B cell (primary cell): ENCODE measurements around the gene PTPRT. TPM values are rescaled to one million over a fixed set of nuclear protein-coding genes. Genes with fewer than 3 reads are reported as not detected.

Source experiments
- ATAC-seq: fragments of 200-7000 bp; cut with Tn5 transposase; one replicate; pipeline ENCODE4 v1.10.0; 2021; ENCODE audit warnings: low read depth, mild to moderate bottlenecking, moderate number of reproducible peaks, moderate library complexity
- CTCF ChIA-PET: fragments of 350-600 bp; sonication (Branson Sonifier 250); formaldehyde crosslinking; loops from one replicate; lab custom pipeline; 2021; ENCODE audit warnings: antibody characterized with exemption, inconsistent platforms; lab: Charles Lee
- POLR2A ChIA-PET: fragments of 350-600 bp; sonication (Branson Sonifier 250); formaldehyde crosslinking; loops from one replicate; lab custom pipeline; 2021; ENCODE audit warnings: antibody characterized with exemption; lab: Charles Lee
- DNase-seq: peaks from one replicate; pipeline ENCODE4 v3.0.0; 2013
- H2AFZ ChIP-seq: 2 replicates; pipeline ENCODE4 v1.6.1; 2012; ENCODE audit warnings: mild to moderate bottlenecking, low read depth, low read length; ENCODE audit not compliant: insufficient read depth, poor library complexity, severe bottlenecking
- H3K27ac ChIP-seq, 2 donors: 1 replicate in 1 of 2; 2 replicates in 1 of 2; pipeline ENCODE4 v1.5.1; 2012 to 2013; ENCODE audit warnings: low read length in 2 of 2, mild to moderate bottlenecking in 2 of 2, moderate library complexity in 1 of 2
- H3K27me3 ChIP-seq, 4 experiments: fragments of 200-600 bp in 1 of 4; sonication (generic) in 1 of 4; replicated peaks in 1 of 4; 1 replicate in 2 of 4; 2 replicates in 2 of 4; pipeline versions ENCODE4 v1.6.1 to v1.7.0; 2013 to 2016; ENCODE audit warnings: low read length in 3 of 4, mild to moderate bottlenecking in 2 of 4, mixed read lengths in 1 of 4, moderate library complexity in 1 of 4; ENCODE audit not compliant: insufficient read depth in 4 of 4, control insufficient read depth in 3 of 4; ENCODE audit errors: control extremely low read depth in 1 of 4
- H3K36me3 ChIP-seq, 2 experiments: replicated peaks in 1 of 2; 1 replicate in 1 of 2; 2 replicates in 1 of 2; pipeline versions ENCODE4 v1.6.1 to v1.7.1; 2013; ENCODE audit warnings: low read length in 1 of 2; ENCODE audit not compliant: insufficient read depth in 2 of 2, control insufficient read depth in 1 of 2; ENCODE audit errors: control extremely low read depth in 1 of 2, extremely low read depth in 1 of 2
- H3K4me1 ChIP-seq, 2 donors: fragments of 200-600 bp in 1 of 2; sonication (generic) in 1 of 2; 1 replicate in 1 of 2; 2 replicates in 1 of 2; pipeline versions ENCODE4 v1.5.1 to v1.6.1; 2013 to 2017; ENCODE audit warnings: low read length in 2 of 2; ENCODE audit not compliant: control insufficient read depth in 2 of 2, insufficient read depth in 2 of 2
- H3K4me2 ChIP-seq: replicated peaks from 2 replicates; pipeline ENCODE3; 2012; ENCODE audit warnings: mild to moderate bottlenecking, low read depth, low read length; ENCODE audit not compliant: poor library complexity, severe bottlenecking
- H3K4me3 ChIP-seq, 5 experiments: fragments of 200-600 bp in 1 of 5; sonication (generic) in 1 of 5; 1 replicate in 3 of 5; 2 replicates in 2 of 5; pipeline versions ENCODE4 v1.5.1 to v1.7.0; 2011 to 2016; ENCODE audit warnings: low read length in 4 of 5, mild to moderate bottlenecking in 4 of 5, low read depth in 2 of 5, control low read depth in 1 of 5, moderate library complexity in 1 of 5; ENCODE audit not compliant: insufficient read depth in 1 of 5; ENCODE audit errors: control extremely low read depth in 1 of 5, extremely low read depth in 1 of 5
- H3K79me2 ChIP-seq: fragments of 200-600 bp; sonication (generic); one replicate; pipeline ENCODE4 v1.6.0; 2016; ENCODE audit warnings: low read length; ENCODE audit not compliant: control insufficient read depth, insufficient read depth
- H3K9ac ChIP-seq: fragments of 200-600 bp; sonication (generic); 2 replicates; pipeline ENCODE4 v1.6.1; 2017; ENCODE audit warnings: mild to moderate bottlenecking, low read length, moderate library complexity
- H3K9me3 ChIP-seq, 3 donors: one replicate each; pipeline versions ENCODE4 v1.6.1 to v1.7.1; 2013; ENCODE audit warnings: low read length in 2 of 3; ENCODE audit not compliant: control insufficient read depth in 2 of 3, insufficient read depth in 1 of 3; ENCODE audit errors: control extremely low read depth in 1 of 3
- H4K20me1 ChIP-seq: 2 replicates; pipeline ENCODE4 v1.6.0; 2012; ENCODE audit warnings: mild to moderate bottlenecking, low read length; ENCODE audit not compliant: insufficient read depth, control insufficient read depth, poor library complexity, severe bottlenecking
- H3K27ac Mint-ChIP-seq: one replicate; pipeline ENCODE4 v1.8.0; 2021; ENCODE audit warnings: mixed read lengths
- H3K27me3 Mint-ChIP-seq: one replicate; pipeline ENCODE4 v1.8.0; 2021; ENCODE audit warnings: mixed read lengths
- H3K4me1 Mint-ChIP-seq: one replicate; pipeline ENCODE4 v1.8.0; 2021; ENCODE audit warnings: mixed read lengths
- H3K4me3 Mint-ChIP-seq: one replicate; pipeline ENCODE4 v1.8.0; 2021; ENCODE audit warnings: mixed read lengths
- H3K9me3 Mint-ChIP-seq: one replicate; pipeline ENCODE4 v1.8.0; 2022; ENCODE audit warnings: mixed read lengths; ENCODE audit not compliant: insufficient read depth
- CTCF ChIP-seq: fragments of 200-600 bp; IDR thresholded peaks from one replicate; pipeline ENCODE4 v1.8.0; 2022; ENCODE audit warnings: antibody characterized with exemption, mild to moderate bottlenecking
- EZH2 ChIP-seq: IDR thresholded peaks from 2 replicates; pipeline ENCODE4 v1.6.1; 2012; ENCODE audit warnings: borderline replicate concordance, low read depth, mild to moderate bottlenecking, moderate library complexity, low read length; ENCODE audit not compliant: insufficient read depth, poor library complexity, severe bottlenecking
- WGBS: methylation state at CpG from one replicate; pipeline ENCODE4 v1.1.5; 2013; ENCODE audit warnings: missing lambda C conversion rate; ENCODE audit not compliant: insufficient coverage; 5-methylcytosine and 5-hydroxymethylcytosine counted together
- intact Hi-C: fragments of 100-400 bp; cut with micrococcal nuclease; formaldehyde crosslinking; loops from one replicate; pipeline ENCODE4 v1.10.0; 2022
- polyA plus RNA-seq: library from polyadenylated mRNA; depleted of rRNA; stranded (reverse); fragments of >200 nt; gene quantifications from 2 replicates; pipeline ENCODE4 v1.2.3, GENCODE V29; 2012
- total RNA-seq, 2 donors: library from RNA; stranded (reverse); fragments of 120-200 nt in 1 of 2; gene quantifications; 1 replicate in 1 of 2; 2 replicates in 1 of 2; pipeline versions ENCODE4 v1.2.3 to v1.2.4, GENCODE V29; 2013 to 2022

PTPRT gene
- total and polyA plus RNA-seq, 2 donors (not counting 1 experiment from before 2014, with no cell fraction given), result not detected

GRCh38 chr20:42095221-42095620 lies 1094.5 kb downstream of the PTPRT start:
- ChIA-PET POLR2A (no interaction called here), CTCF (no interaction called here)
- H3K27ac Mint-ChIP-seq, result no peak overlapping the region
- DNase-seq (no peak), ATAC-seq (no peak)
- no peaks in the 10 kb centered on the region for H3K79me2 ChIP-seq
- H3K27me3 Mint-ChIP-seq, result no peaks in the 10 kb centered on the region
- H3K4me3 ChIP-seq, result no peak overlapping the region
- H3K4me2 ChIP-seq, result no peak overlapping the region
- H3K9me3 ChIP-seq, result no peaks in the 10 kb centered on the region
- no peak overlapping the region for H3K4me3 Mint-ChIP-seq
- H3K9me3 Mint-ChIP-seq, result no peaks in the 10 kb centered on the region
- H3K36me3 ChIP-seq, result no peaks in the 10 kb centered on the region
- intact Hi-C loops, result no loop called here
- TF ChIP-seq CTCF, result no peak
- TF ChIP-seq EZH2, result no peak
- no peaks in the 10 kb centered on the region for H3K4me1 Mint-ChIP-seq
- H3K9ac ChIP-seq, result no peak overlapping the region
- no peaks in the 10 kb centered on the region for H3K27me3 ChIP-seq
- WGBS, result 67% methylated on average over 1 of the region's 2 CpGs
- H2AFZ ChIP-seq, result no peak overlapping the region
- no peaks in the 10 kb centered on the region for H4K20me1 ChIP-seq
- no peaks in the 10 kb centered on the region for H3K4me1 ChIP-seq
- H3K27ac ChIP-seq, result no peak overlapping the region

DNA sequence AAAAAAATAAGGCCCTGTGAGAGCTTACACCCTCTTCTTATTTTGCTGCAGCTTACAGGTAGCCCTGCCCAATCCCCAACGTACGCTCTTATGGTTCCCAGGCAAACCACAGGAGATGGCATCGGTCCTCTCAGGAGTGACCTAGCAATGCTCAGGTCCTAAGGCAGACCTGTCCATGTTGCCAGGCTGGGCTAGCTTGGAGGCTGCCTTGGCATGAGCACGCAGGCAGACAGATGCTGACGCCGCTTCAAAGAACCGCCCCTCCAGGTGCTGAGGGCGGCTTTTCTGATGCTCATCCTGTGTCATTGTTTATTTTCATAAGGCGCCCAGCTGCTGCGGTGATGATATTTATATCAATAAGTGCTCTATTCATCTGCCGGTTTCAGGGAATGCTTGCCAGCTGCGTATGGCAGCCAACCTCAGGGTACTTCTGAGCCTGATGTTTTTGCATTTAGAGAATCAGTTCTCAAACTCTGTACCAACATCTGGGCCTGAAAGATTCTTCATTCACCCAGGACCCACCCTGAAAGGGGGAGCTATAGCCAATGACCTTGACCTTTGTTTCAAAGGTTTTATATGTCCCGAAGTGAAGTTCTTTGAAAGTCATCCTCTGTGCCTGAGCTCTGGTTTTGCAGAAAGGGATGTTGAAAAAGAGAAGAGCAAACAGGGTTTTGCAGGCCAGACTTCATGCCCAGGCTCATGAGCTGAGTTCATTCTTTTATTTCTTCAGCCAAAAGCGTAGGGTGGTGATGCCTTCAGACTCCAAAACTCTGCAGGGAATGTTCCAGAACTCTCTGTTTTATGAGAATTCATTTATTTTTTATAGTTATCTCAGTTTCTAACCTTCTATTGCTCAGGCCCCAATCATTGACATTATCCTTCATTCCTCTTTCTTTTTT lies 1095.9 kb downstream of the PTPRT start:
- Histone ChIP-seq H3K27ac (no peak overlapping the region), H3K27me3 (no peaks in the 10 kb centered on the region), H3K9ac (no peak overlapping the region), H3K9me3 (no peaks in the 10 kb centered on the region), H3K4me1 (no peaks in the 10 kb centered on the region), H3K4me3 (no peak overlapping the region), H3K4me2 (no peak overlapping the region), H3K36me3 (no peaks in the 10 kb centered on the region), H2AFZ (no peak overlapping the region), H4K20me1 (no peaks in the 10 kb centered on the region), H3K79me2 (no peaks in the 10 kb centered on the region)
- ChIA-PET POLR2A (no interaction called here), CTCF (no interaction called here)
- no peaks in the 10 kb centered on the region for H3K9me3 Mint-ChIP-seq
- no peak for DNase-seq
- 72% methylated on average over 10 of the region's 14 CpGs for WGBS
- intact Hi-C loops, result no loop called here
- no peak overlapping the region for H3K4me3 Mint-ChIP-seq
- H3K4me1 Mint-ChIP-seq, result no peaks in the 10 kb centered on the region
- no peaks in the 10 kb centered on the region for H3K27me3 Mint-ChIP-seq
- no peak for ATAC-seq
- TF ChIP-seq CTCF (no peak), EZH2 (no peak)
- H3K27ac Mint-ChIP-seq, result no peak overlapping the region
